GM12865 (cell line): ENCODE data around the gene SNTA1.

Experiments
- DNase-seq: peaks from one replicate; pipeline ENCODE4 v3.0.0; 2010; ENCODE audit warnings: low read depth
- H3K4me3 ChIP-seq: 2 replicates; pipeline ENCODE4 v1.5.1; 2011; ENCODE audit warnings: mild to moderate bottlenecking, low read depth, low read length, control low read depth
- TF ChIP-seq, protein P1 (sequence below): IDR thresholded peaks from 2 replicates; pipeline ENCODE4 v1.5.1; 2011; ENCODE audit warnings: low read length, control low read depth, low read depth, inconsistent platforms; ENCODE audit not compliant: insufficient read depth; ENCODE audit errors: missing control alignments

The SNTA1 gene

GRCh38 chr20:33401921-33402369 lies 41.6 kb downstream of the SNTA1 start:
- H3K4me3 ChIP-seq = peak overlapping the region; percentile 65
- peak; percentile 55 for DNase-seq
- TF ChIP-seq, protein P1, sequence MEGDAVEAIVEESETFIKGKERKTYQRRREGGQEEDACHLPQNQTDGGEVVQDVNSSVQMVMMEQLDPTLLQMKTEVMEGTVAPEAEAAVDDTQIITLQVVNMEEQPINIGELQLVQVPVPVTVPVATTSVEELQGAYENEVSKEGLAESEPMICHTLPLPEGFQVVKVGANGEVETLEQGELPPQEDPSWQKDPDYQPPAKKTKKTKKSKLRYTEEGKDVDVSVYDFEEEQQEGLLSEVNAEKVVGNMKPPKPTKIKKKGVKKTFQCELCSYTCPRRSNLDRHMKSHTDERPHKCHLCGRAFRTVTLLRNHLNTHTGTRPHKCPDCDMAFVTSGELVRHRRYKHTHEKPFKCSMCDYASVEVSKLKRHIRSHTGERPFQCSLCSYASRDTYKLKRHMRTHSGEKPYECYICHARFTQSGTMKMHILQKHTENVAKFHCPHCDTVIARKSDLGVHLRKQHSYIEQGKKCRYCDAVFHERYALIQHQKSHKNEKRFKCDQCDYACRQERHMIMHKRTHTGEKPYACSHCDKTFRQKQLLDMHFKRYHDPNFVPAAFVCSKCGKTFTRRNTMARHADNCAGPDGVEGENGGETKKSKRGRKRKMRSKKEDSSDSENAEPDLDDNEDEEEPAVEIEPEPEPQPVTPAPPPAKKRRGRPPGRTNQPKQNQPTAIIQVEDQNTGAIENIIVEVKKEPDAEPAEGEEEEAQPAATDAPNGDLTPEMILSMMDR = no peak

DNA sequence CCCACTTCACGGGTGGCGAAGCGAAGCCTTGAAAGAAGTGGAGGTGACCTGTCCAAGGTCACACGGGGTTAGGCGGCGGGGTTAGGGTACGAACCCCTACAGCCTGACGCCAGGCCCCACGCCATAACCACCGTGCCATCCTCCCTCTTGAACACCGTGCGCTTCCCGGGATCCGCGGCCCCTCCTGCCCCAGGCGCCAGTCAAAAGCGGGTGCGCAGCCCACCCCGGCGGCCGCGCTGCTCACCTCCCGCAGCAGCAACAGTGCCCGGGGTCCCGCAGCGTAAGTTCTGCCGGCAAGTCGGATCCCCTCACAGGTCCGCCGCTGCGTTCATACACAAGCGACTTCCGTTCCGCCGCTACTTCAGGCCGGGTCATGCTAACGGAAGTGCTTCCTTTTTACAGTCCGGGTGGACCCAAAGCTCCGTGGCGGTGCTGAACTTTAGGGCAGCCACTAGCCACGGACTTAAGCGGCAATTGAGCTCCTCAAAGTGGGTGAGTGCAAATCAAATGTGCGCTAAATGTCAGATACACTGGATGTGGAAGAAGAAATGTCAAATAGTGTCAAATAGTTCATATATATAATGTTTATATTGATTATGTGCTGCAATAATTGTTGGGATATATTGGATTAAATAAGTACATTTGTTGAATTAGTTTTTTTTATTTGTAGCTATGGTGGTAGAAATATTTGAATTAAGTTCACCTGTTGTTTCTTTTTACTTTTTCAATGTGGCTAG lies 42.2 kb downstream of the SNTA1 start, which contains the start of gene CDK5RAP1:
CDK5RAP1 (minus strand) TSS at position 336 of the 737 bp plus-strand sequence. CDS start 4,455 bp downstream, outside the sequence.
- DNase-seq = peak; percentile 95
- TF ChIP-seq, protein P1 = no peak
- H3K4me3 ChIP-seq = peak within 1 kb of the TSS; percentile 65

DNA sequence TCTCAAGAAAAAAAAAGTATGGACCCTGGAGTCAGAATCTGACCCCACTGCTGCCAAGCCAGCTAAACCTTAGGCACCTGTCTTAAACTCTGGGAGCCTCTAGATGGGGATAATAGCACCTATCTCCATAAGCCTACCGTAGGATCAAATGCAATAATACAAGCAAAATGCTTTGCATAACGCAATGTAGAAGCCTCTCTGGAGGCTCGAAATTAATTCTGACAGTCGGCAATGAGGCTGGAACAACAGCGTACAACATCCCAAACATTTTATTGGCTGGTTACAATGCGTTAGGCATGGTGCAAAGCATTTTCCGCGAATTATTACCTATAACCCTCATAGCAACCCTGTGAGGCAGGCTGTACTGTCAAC lies 42.8 kb downstream of the SNTA1 start:
- TF ChIP-seq, protein P1 = no peak
- peak overlapping the region; percentile 65 for H3K4me3 ChIP-seq
- DNase-seq = peak; percentile 37

DNA sequence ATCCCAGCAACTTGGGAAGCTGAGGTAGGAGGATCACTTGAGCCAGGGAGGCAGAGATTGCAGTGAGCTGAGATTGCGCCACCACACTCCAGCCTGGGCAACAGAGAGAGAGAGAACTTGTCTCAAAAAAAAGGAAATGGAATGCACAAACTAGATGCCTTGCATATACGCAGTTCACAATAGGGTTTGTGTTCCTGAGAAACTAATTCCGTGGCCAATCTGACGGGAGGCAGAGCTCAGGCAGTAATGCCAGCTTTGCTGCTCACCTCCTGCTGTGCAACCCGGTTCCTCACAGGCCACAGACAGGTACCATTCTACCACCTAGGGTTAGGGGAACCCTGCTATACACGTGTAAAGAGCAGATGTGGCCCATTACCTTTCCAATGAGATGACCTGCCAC lies 43.6 kb downstream of the SNTA1 start:
- TF ChIP-seq, protein P1 = no peak
- no peak for DNase-seq
- peak overlapping the region; percentile 65 for H3K4me3 ChIP-seq

DNA sequence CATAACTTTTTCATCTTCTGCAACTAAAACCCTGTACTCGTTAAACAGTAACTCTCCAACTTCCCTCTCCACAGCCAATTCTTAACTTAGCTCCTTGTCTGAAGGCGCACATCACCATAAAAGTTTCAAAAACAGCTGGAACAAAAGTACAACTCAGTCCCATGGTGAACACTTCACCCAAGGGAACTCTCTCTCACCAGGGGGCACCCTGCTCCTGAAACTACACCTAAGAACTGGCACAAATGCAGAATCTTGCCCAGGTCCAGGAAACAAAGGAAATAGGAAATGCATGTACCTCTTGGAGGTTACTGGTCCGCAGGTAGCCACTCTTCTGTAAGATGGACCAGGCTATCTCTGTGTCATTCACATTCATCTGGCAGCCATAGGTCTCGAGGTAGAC lies 48.8 kb downstream of the SNTA1 start:
- H3K4me3 ChIP-seq = no peak overlapping the region
- no peak for DNase-seq
- TF ChIP-seq, protein P1 = no peak

DNA sequence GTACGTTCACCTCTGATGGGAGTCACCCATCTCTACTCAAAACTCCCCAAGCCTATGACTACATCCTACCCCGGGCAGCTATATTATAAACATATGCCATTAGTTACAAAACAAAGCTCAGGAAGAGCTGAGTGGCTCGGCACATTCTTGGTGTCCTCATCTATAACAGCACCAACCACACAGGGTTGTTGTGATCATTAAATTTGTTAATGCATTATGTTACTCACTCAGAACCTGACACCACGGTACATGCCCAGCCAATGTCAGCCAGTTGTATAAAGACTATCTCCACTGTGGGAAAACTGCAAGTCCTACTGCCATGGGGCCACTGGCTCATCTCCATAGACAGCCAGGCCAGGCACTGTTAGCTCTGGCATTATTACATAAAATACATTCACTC lies 50.0 kb downstream of the SNTA1 start:
- TF ChIP-seq, protein P1 = no peak
- DNase-seq = no peak
- H3K4me3 ChIP-seq = no peak overlapping the region
